ENCODE measurements around the gene PROM2.

DNA sequence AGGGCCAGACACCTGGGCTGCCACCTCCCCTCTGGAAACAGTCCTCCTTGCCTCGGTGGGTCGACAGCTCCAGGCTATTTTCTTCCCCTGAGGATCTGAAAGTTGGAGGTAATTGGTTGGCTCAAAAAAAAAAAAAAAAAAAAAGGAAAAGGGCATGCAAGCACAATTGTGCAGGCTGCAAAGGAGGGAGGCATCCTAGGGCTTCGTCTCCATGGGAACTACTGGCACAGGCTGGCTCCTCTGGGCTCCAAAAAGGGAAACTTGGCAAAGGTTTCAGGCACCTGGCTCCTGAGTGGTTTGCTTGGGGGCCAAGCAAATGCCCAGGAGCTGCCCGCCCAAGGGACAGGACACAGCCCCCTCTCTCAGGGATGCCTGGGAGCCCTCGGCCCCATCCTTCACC lies 21.8 kb downstream of the PROM2 start:
- TF ChIP-seq, protein P1, sequence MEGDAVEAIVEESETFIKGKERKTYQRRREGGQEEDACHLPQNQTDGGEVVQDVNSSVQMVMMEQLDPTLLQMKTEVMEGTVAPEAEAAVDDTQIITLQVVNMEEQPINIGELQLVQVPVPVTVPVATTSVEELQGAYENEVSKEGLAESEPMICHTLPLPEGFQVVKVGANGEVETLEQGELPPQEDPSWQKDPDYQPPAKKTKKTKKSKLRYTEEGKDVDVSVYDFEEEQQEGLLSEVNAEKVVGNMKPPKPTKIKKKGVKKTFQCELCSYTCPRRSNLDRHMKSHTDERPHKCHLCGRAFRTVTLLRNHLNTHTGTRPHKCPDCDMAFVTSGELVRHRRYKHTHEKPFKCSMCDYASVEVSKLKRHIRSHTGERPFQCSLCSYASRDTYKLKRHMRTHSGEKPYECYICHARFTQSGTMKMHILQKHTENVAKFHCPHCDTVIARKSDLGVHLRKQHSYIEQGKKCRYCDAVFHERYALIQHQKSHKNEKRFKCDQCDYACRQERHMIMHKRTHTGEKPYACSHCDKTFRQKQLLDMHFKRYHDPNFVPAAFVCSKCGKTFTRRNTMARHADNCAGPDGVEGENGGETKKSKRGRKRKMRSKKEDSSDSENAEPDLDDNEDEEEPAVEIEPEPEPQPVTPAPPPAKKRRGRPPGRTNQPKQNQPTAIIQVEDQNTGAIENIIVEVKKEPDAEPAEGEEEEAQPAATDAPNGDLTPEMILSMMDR (IDR thresholded peaks at IDR 0.05; ENCODE audit: low read depth, low read length, missing input control): no peak
- no peak for TF ChIP-seq MAX (IDR thresholded peaks at IDR 0.05)
- no peak for TF ChIP-seq JUND (IDR thresholded peaks at IDR 0.05)
- no peak for TF ChIP-seq EGR1 (IDR thresholded peaks at IDR 0.05; ENCODE audit: low read depth in 2 of 2)
- TF ChIP-seq FOXA1 (IDR thresholded peaks at IDR 0.05): no peak
- TF ChIP-seq TAF1 (conservative IDR thresholded peaks at IDR 0.05): no peak

Data from liver (tissue), 3 donors.